ENCODE results near the gene TEX36. TPM values are rescaled to one million over a fixed set of nuclear protein-coding genes. Genes with fewer than 3 reads are reported as not detected.

Gene TEX36
- total RNA-seq, 2 experiments from 2014 or later, result not detected

- Mint-ChIP-seq H3K36me3 (no peaks in the 10 kb centered on the region), H3K9me3 (no peaks in the 10 kb centered on the region), H3K4me1 (no peaks in the 10 kb centered on the region), H3K27me3 (no peaks in the 10 kb centered on the region), H3K4me3 (no peak overlapping the region), H3K27ac (no peak overlapping the region)
- no peak for DNase-seq
- ATAC-seq (ENCODE audit: low read depth), result no peak
- POLR2A ChIA-PET, result no interaction called here
These were observed 73.1 kb downstream of the TEX36 start for GRCh38 chr10:125609859-125610258.

DNA sequence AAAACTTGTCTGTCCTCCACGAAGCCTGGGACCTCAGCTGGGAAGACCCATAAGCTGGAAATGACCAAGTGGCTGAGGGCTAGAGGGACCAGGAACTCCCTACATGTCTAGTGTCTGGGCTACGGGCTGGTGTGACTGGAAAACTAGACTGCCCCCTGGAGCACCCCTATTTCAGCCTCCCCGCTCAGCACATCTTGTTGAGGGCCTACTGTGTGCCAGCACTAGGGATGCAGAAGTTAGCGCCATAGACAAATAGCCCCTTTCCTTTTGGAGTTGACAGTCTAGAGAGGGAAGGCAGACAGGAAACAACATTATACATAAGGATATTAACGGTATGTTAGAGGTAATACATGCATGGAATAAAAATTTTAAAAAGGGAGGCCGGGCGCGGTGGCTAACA lies 74.5 kb downstream of the TEX36 start:
- Mint-ChIP-seq H3K27me3 (no peaks in the 10 kb centered on the region), H3K36me3 (no peaks in the 10 kb centered on the region), H3K9me3 (no peaks in the 10 kb centered on the region), H3K4me1 (no peaks in the 10 kb centered on the region), H3K27ac (no peak overlapping the region), H3K4me3 (no peak overlapping the region)
- ATAC-seq (ENCODE audit: low read depth), result no peak
- POLR2A ChIA-PET, result no interaction called here
- DNase-seq, result no peak

- Mint-ChIP-seq H3K4me1 (no peaks in the 10 kb centered on the region), H3K27ac (no peak overlapping the region), H3K27me3 (no peaks in the 10 kb centered on the region), H3K9me3 (no peaks in the 10 kb centered on the region), H3K4me3 (no peak overlapping the region), H3K36me3 (no peaks in the 10 kb centered on the region)
- POLR2A ChIA-PET, result no interaction called here
- ATAC-seq (ENCODE audit: low read depth), result no peak
- no peak for DNase-seq
These were observed 75.2 kb downstream of the TEX36 start for GRCh38 chr10:125607689-125608290.

- Mint-ChIP-seq H3K4me1 (no peaks in the 10 kb centered on the region), H3K36me3 (no peaks in the 10 kb centered on the region), H3K27me3 (no peaks in the 10 kb centered on the region), H3K9me3 (no peaks in the 10 kb centered on the region), H3K27ac (no peak overlapping the region), H3K4me3 (no peak overlapping the region)
- ATAC-seq (ENCODE audit: low read depth) (no peak), DNase-seq (no peak)
- POLR2A ChIA-PET, result no interaction called here
These were observed 76.5 kb downstream of the TEX36 start for GRCh38 chr10:125606414-125607010.

Other genes starting within 250 kb of the TEX36 start
- 10 to 100 TPM; 43.9 to 45.8 TPM for gene EDRF1, start 36.5 kb upstream of the TEX36 start, total RNA-seq
- under 1 TPM; 0.20 to 0.25 TPM for gene MMP21, start 92.7 kb upstream of the TEX36 start, total RNA-seq
- 10 to 100 TPM; 45.4 to 45.9 TPM for gene UROS, start 140.1 kb upstream of the TEX36 start, total RNA-seq
- 10 to 100 TPM; 44.3 to 44.9 TPM for gene BCCIP, start 140.4 kb upstream of the TEX36 start, total RNA-seq
- gene DHX32, start 198.1 kb upstream of the TEX36 start, total RNA-seq, result 10 to 100 TPM; 19.1 to 21.1 TPM
- under 1 TPM; 0.69 to 0.96 TPM for gene FANK1, start 213.4 kb upstream of the TEX36 start, total RNA-seq